ENCODE data around the gene SIX3. TPM values are rescaled to one million over a fixed set of nuclear protein-coding genes. Genes with fewer than 3 reads are reported as not detected.
A peak's percentile ranks its signal among the peaks of the same experiment; 100 is the strongest.

Gene SIX3
- not detected for polyA plus RNA-seq (ENCODE audit: insufficient read length in 10 of 10)
- long read RNA-seq, donor 1, result 0 reads
- long read RNA-seq, donor 2, result 0 reads
- long read RNA-seq, donor 3, result 0 reads
- long read RNA-seq, donor 4, result 0 reads
- long read RNA-seq, donor 5, result 0 reads
- long read RNA-seq, donor 6, result 0 reads
- long read RNA-seq, donor 7, result 0 reads
- long read RNA-seq, donor 8, result 0 reads
- long read RNA-seq, donor 9, result 0 reads

- DNase-seq, result peak in 1 of 3 donors; percentile 42
These were observed at the start of gene SIX3 for GRCh38 chr2:44941551-44942234. SIX3 (plus strand) TSS chr2:44941702; CDS start chr2:44942105, 403 bp downstream.

DNA sequence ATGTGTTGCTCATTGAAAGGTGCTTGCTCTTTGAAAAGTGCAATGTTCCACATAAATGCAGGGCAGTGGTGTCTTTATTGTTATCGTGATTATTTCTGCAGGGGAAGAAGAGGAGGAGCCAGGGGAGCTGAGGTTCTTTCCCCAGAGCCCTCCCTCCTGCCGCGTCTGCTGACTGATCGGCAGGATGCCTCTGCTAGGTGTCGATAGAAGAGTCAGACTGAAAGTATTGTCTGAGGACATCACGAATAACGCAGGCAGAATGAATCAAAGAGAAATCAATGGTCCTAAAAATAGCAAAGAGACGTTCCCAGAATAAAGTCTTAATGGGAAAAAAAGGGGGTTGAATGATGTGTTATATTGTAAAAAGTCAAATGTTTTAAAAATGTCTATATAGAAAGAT lies 47.4 kb upstream of the SIX3 start:
- DNase-seq, result no peak

DNA sequence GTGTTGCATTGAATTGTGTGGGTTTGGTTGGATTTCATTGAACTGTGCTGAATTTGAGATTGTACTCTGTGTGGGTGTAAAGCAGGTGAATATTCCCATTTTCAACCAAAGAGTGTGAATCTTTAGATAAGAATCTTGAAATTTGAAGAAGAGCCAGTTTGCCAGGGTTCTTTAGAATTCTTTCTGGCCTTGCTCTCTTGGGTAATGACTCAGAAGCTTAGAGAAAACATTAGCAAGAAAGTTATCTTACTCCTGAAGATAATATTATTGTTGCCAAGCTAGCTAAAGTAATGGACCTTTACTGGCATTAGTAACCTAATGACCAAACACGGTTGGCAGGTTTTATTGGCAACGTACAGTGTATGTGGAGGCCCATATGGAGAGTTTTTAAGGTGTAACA lies 46.4 kb upstream of the SIX3 start:
- no peak for DNase-seq

DNA sequence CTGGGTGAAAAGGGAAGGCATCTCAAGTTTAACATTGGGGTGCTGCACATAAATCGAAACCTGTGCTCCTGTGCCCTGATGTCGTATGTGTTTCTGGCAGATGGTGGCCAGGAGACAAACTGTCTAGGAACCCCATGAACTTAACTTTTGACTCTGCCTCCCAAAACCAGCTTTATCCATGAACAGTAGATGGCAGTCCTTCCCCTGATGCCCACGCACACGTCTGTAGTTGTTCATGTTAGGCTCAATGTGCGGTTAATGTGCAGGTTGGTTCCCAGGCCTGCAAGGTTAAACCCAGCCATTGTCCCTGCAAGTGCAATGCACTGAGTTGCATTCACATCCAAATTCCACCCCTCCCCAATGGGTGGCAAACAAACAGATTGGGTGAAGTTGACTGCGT lies 44.1 kb upstream of the SIX3 start:
- no peak for DNase-seq

GRCh38 chr2:44902217-44903137 lies 39.0 kb upstream of the SIX3 start:
- DNase-seq, result no peak

DNA sequence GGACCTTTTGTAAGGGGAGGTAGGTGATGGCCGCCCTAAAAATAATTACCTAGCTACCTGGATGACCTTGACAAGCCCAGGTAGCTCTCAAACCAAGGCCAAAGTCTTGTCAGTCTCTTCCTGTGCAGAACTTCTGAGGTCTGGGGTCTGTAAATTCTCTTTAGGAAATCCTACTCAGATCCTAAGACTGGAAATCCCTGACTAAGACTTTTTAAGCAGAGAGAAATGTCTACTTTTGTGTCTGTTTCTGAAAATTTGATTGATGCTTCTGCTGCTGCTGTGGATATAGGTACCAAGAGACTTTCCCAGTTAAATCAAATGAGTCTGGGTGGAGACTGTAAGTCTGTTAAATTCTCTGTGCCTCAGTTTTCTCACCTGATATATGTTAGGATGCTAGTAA lies 36.9 kb upstream of the SIX3 start:
- DNase-seq, result no peak

GRCh38 chr2:44906972-44907371 lies 34.5 kb upstream of the SIX3 start:
- no peak for DNase-seq

DNA sequence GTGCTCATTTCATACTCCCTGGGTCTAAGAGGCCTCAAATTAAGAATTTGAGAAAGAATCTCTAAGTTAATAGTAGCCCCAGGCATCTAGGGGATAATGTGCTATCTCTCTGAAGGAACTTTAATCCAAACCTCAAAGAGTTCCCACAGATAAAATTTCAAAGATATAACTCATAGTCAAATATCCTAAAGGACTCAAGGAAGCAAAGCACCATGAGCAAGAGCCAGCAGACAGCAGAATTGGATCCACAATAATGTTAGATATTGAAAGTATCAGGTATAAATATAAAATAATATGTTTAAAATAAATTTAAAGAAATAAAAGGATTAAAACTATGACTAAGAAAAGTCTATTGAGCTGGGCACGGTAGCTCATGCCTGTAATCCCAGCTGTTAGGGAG lies 31.7 kb upstream of the SIX3 start:
- DNase-seq, result no peak

- DNase-seq, result no peak
These were observed 28.8 kb upstream of the SIX3 start for GRCh38 chr2:44912660-44913059.

- no peak for DNase-seq
These were observed 25.2 kb upstream of the SIX3 start for GRCh38 chr2:44916291-44916690.

GRCh38 chr2:44918095-44918775 lies 23.3 kb upstream of the SIX3 start:
- DNase-seq, result no peak

DNA sequence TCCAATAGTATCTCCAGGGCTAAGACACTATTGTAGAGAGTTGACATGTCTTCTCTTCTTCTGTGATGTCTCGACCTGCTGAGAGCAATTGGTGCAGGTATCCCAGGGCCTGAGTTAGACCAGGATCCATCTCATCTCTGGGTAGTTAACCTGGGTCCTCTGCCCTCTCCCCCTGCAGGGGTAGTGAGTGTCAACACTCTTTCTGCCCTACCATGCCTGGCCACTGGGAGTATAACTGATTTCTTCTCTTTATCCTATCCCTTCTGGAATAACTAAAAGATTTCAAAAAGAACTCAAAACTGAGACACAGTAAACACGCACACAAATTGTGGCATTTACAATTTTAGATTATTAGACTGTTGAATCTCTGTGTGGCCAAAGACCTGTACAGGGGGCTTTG lies 20.8 kb upstream of the SIX3 start:
- DNase-seq, result no peak

DNA sequence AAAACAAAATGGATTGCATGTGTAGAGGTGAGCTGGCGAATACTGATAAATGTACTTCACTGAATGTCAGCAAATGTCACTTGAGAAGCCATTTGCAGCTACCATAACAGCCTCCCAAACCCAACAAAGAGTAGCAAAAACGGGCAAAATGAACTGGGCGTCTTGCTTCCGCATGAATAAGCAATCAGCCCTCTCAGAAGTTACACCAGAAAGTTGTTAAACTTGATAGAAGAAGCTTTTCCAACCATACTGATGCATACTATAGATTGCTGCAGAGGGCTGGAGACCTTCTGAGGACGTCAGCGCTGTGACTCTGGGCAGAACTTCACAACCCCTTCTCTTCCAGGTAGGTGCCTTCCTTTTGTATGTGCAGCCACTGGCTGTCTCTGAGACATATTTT lies 18.7 kb upstream of the SIX3 start:
- no peak for DNase-seq

- DNase-seq, result no peak
These were observed 15.9 kb upstream of the SIX3 start for GRCh38 chr2:44925561-44926136.

DNA sequence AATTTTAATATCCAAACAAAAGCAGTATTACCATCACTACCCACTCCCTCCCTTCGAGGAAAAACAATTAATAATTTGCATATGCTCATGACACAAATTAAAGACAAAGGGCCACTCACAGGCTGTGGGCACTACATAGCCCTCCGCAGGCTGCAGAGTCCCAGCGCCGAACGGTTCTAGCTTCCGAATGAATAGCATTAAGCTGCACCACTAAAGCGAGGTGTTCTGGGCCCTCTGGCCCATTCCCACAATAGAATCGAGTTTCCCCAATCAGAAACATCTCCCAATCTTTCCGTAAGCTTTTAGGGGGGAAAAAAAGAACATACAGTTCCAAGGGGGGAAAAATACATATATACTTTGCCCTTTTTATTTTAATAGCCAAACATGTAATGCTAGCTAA lies 14.5 kb upstream of the SIX3 start:
- DNase-seq, result peak in 1 of 3 donors; percentile 24

DNA sequence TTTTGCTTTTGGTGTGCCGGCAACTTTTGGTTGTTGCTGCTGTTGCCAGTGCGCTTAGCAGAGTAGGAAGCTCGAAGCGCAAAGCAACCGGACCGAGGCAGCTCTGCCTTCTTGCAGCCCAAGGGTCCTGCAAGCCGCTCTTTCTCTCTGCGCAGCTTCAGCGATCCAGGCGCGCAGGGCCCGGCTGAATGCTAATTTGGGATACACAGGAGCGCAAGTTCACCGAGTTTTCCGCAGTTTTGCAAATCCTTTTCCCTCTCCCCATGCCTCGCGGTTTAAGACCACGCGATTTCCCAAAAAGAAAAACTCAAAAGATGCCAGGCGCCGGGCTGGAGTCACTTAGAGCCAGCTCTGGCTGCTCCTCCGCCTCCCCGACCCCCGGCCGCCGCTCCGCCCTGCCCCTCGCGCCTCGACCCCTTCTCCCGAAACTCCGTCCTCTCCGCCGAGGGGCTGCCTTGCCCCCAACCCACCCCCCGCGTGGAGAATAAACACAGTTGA lies 13.5 kb upstream of the SIX3 start:
- DNase-seq, result peak in 1 of 3 donors; percentile 34

GRCh38 chr2:44928483-44929158 lies 12.9 kb upstream of the SIX3 start:
- DNase-seq, result peak in 1 of 3 donors; percentile 35

- peak in 1 of 3 donors; percentile 30 for DNase-seq
These were observed 12.3 kb upstream of the SIX3 start for GRCh38 chr2:44929159-44929734.

DNA sequence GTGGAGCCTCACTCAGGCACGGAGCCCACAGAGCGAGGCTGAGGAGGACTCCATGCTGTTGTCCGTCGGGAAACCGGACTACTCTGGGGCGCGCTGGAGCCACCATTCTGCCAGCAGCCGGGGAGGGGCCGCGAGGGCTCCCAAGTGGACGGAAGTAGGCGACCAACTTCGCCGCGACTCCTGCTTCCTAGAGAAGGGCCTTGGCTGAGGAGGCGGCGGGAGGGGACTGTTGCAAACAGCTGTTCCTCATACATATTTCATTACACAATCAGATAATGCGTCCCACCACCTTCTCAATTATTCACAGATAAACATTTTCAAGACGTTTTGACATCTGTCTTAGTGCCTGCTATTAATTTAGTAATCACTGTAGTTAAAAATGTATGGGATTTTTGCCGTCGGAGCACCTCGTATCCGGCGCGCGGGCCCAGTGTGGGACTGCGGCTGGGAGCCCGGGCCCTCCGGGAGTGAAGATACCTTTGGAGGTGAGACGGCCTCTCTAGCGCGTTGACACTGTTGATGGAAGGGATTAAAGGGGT lies 11.7 kb upstream of the SIX3 start:
- peak in 1 of 3 donors; percentile 48 for DNase-seq

Data from muscle of back (tissue), 13 donors.